K562 (cell line): ENCODE results near the gene COX10. TPM values are rescaled to one million over a fixed set of nuclear protein-coding genes. Genes with fewer than 3 reads are reported as not detected.
A peak's percentile ranks its signal among the peaks of the same experiment; 100 is the strongest.

Source experiments
- DACH1 ChIP-seq: fragments of 450-650 bp; IDR thresholded peaks from 2 replicates; pipeline ENCODE4 v1.6.1; 2018; ENCODE audit not compliant: partially characterized antibody
- HCFC1 ChIP-seq: IDR thresholded peaks from 2 replicates; pipeline ENCODE4 v1.6.1; 2012; ENCODE audit warnings: low read depth, low read length, improper control_type of control experiment
- HNRNPH1 ChIP-seq: fragments of 200-400 bp; formaldehyde crosslinking; optimal IDR thresholded peaks from 2 replicates; pipeline ENCODE3; 2017; ENCODE audit warnings: low read depth, mild to moderate bottlenecking, low read length, moderate library complexity
- NFRKB ChIP-seq: fragments of 450-650 bp; IDR thresholded peaks from 2 replicates; pipeline ENCODE4 v1.6.1; 2016; ENCODE audit warnings: low read depth
- PHB ChIP-seq: fragments of 250-450 bp; sonication (Bioruptor Pico); IDR thresholded peaks from 2 replicates; pipeline ENCODE4 v1.5.0; 2021
- SIN3A ChIP-seq, 2 experiments: fragments of 150-350 bp in 1 of 2; IDR thresholded peaks; 2 replicates each; pipeline ENCODE4 v1.6.1; 2011 to 2016; ENCODE audit warnings: borderline replicate concordance in 2 of 2, low read depth in 2 of 2, low read length in 2 of 2, mild to moderate bottlenecking in 2 of 2, moderate library complexity in 2 of 2; ENCODE audit not compliant: control insufficient read depth in 1 of 2
- SIRT6 ChIP-seq: IDR thresholded peaks from one replicate; pipeline ENCODE4 v1.6.1; 2012; ENCODE audit warnings: low read depth, mild to moderate bottlenecking, control low read depth, inconsistent platforms, low read length, moderate library complexity
- SNIP1 ChIP-seq: fragments of 450-650 bp; IDR thresholded peaks from 2 replicates; pipeline ENCODE4 v1.7.1; 2017; ENCODE audit warnings: low read depth, mild to moderate bottlenecking
- TAF9B ChIP-seq: fragments of 450-650 bp; IDR thresholded peaks from 2 replicates; pipeline ENCODE4 v1.6.1; 2018; ENCODE audit warnings: mild to moderate bottlenecking; ENCODE audit not compliant: partially characterized antibody
- polyA plus RNA-seq, 8 experiments: library from polyadenylated mRNA; depleted of rRNA in 4 of 8; stranded (reverse) in 5 of 8; unstranded in 3 of 8; fragments of >200 nt; fragmentation: Nextera tagmentation in 2 of 8; fragmentation: Illumina TruSeq in 1 of 8; extraction: Ambion mirVana in 2 of 8; extraction: Trizol in 1 of 8; gene quantifications; 2 replicates each; pipeline versions ENCODE4 v1.2.1 to v1.2.3, GENCODE V29; 2011 to 2014; ENCODE audit warnings: inconsistent platforms in 1 of 8, missing spikeins in 1 of 8
- total RNA-seq, 7 experiments: library from RNA; depleted of rRNA in 6 of 7; stranded (reverse); fragments of >200 nt in 6 of 7; fragmentation: Illumina TruSeq in 2 of 7; extraction: Trizol in 2 of 7; gene quantifications; 2 replicates each; pipeline versions ENCODE4 v1.2.1 to v1.2.3, GENCODE V29; 2011 to 2021; ENCODE audit warnings: low replicate concordance in 1 of 7
- TF ChIP-seq, protein P1 (sequence below), 2 experiments: fragments of 450-650 bp in 1 of 2; sonication (generic) in 1 of 2; formaldehyde crosslinking in 1 of 2; IDR thresholded peaks; 2 replicates each; pipeline versions ENCODE4 v1.7.1 to v1.9.0; 2016 to 2022; ENCODE audit warnings: inconsistent platforms in 1 of 2, mild to moderate bottlenecking in 1 of 2, missing genetic modification reagents in 1 of 2
- TF ChIP-seq, protein P2 (sequence below): fragments of 250-450 bp; sonication (Bioruptor Pico); IDR thresholded peaks from 2 replicates; pipeline ENCODE4 v1.8.0; 2022; ENCODE audit warnings: moderate library complexity, mild to moderate bottlenecking, inconsistent platforms
- TF ChIP-seq, protein P3 (sequence below): fragments of 250-450 bp; sonication (Bioruptor Pico); IDR thresholded peaks from 2 replicates; pipeline ENCODE4 v1.8.0; 2021; ENCODE audit warnings: borderline replicate concordance, mild to moderate bottlenecking, moderate library complexity; ENCODE audit not compliant: poor library complexity, severe bottlenecking
- TF ChIP-seq, protein P4 (sequence below): IDR thresholded peaks from 2 replicates; pipeline ENCODE4 v1.6.1; 2012; ENCODE audit warnings: low read depth, low read length, improper control_type of control experiment, borderline replicate concordance

Gene COX10
- total and polyA plus RNA-seq, 9 of the 15 experiments (the other 6 are each of a cell fraction or from before 2014, with no cell fraction given) = 10.3 to 26.4 (median 17.8) TPM

DNA sequence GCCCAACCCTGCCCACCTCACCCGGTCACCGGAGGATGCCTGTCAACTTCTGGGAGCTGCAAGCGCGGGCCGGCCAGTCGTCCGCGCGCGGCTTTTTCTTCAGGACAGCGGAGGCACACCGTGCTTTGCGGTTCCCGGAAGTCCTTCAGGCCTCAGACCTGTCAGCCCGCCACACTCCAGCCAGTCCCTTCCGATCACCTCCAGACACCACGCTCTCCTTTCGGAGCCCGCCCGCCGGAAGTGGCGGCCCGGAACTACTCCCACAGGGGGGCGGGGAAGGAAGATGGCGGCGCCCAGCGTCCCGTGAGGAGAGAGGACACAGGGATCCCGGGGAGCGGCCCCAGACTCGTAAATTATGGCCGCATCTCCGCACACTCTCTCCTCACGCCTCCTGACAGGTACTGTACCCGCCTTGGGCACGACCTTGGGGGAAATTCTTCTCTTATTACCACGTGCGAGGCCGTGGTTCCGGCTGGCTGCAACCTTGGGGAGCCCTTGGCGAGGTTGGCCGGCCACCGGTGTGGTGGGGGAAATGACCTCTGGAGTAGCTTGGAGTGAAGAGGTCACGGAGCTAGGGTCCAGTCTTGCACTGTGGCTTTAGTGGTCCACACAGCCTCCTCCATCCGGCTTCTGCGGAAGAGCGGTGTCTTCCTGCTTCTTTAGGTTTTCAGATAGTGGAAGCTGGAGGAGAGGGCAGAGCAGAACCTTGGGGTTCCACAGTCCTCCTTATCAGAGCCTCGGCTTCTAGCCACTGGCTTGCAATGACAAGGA is at the start of gene COX10 (continued):
- TF ChIP-seq, protein P1, sequence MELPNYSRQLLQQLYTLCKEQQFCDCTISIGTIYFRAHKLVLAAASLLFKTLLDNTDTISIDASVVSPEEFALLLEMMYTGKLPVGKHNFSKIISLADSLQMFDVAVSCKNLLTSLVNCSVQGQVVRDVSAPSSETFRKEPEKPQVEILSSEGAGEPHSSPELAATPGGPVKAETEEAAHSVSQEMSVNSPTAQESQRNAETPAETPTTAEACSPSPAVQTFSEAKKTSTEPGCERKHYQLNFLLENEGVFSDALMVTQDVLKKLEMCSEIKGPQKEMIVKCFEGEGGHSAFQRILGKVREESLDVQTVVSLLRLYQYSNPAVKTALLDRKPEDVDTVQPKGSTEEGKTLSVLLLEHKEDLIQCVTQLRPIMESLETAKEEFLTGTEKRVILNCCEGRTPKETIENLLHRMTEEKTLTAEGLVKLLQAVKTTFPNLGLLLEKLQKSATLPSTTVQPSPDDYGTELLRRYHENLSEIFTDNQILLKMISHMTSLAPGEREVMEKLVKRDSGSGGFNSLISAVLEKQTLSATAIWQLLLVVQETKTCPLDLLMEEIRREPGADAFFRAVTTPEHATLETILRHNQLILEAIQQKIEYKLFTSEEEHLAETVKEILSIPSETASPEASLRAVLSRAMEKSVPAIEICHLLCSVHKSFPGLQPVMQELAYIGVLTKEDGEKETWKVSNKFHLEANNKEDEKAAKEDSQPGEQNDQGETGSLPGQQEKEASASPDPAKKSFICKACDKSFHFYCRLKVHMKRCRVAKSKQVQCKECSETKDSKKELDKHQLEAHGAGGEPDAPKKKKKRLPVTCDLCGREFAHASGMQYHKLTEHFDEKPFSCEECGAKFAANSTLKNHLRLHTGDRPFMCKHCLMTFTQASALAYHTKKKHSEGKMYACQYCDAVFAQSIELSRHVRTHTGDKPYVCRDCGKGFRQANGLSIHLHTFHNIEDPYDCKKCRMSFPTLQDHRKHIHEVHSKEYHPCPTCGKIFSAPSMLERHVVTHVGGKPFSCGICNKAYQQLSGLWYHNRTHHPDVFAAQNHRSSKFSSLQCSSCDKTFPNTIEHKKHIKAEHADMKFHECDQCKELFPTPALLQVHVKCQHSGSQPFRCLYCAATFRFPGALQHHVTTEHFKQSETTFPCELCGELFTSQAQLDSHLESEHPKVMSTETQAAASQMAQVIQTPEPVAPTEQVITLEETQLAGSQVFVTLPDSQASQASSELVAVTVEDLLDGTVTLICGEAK (IDR thresholded peaks at IDR 0.05) = peak; percentile 95
- TF ChIP-seq, protein P1 (CRISPR knock-in tag; IDR thresholded peaks at IDR 0.05) = no peak
- TF ChIP-seq TAF9B = peak; percentile 93
- TF ChIP-seq, protein P2, sequence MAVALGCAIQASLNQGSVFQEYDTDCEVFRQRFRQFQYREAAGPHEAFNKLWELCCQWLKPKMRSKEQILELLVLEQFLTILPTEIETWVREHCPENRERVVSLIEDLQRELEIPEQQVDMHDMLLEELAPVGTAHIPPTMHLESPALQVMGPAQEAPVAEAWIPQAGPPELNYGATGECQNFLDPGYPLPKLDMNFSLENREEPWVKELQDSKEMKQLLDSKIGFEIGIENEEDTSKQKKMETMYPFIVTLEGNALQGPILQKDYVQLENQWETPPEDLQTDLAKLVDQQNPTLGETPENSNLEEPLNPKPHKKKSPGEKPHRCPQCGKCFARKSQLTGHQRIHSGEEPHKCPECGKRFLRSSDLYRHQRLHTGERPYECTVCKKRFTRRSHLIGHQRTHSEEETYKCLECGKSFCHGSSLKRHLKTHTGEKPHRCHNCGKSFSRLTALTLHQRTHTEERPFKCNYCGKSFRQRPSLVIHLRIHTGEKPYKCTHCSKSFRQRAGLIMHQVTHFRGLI (CRISPR knock-in tag) = no peak
- TF ChIP-seq SIRT6 = no peak
- TF ChIP-seq PHB (CRISPR knock-in tag) = no peak
- TF ChIP-seq NFRKB = 0 out of 2 replicates have a peak, but pooled peaks have one; percentile 68
- TF ChIP-seq SIN3A (IDR thresholded peaks at IDR 0.05; ENCODE audit: borderline replicate concordance in 2 of 2, control insufficient read depth in 1 of 2, low read depth in 2 of 2, low read length in 2 of 2) = peak; percentile 91 to 92; a peak in 2 of 4 replicates
- TF ChIP-seq, protein P3, sequence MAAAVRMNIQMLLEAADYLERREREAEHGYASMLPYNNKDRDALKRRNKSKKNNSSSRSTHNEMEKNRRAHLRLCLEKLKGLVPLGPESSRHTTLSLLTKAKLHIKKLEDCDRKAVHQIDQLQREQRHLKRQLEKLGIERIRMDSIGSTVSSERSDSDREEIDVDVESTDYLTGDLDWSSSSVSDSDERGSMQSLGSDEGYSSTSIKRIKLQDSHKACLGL (CRISPR knock-in tag) = peak; percentile 90
- no peak for TF ChIP-seq DACH1
- no peak for TF ChIP-seq HNRNPH1
- no peak for TF ChIP-seq SNIP1
- TF ChIP-seq, protein P4, sequence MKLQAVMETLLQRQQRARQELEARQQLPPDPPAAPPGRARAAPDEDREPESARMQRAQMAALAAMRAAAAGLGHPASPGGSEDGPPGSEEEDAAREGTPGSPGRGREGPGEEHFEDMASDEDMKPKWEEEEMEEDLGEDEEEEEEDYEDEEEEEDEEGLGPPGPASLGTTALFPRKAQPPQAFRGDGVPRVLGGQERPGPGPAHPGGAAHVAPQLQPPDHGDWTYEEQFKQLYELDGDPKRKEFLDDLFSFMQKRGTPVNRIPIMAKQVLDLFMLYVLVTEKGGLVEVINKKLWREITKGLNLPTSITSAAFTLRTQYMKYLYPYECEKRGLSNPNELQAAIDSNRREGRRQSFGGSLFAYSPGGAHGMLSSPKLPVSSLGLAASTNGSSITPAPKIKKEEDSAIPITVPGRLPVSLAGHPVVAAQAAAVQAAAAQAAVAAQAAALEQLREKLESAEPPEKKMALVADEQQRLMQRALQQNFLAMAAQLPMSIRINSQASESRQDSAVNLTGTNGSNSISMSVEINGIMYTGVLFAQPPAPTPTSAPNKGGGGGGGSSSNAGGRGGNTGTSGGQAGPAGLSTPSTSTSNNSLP = no peak
- peak; percentile 74 for TF ChIP-seq HCFC1
